Astrocyte (in vitro differentiated cells and primary cell): Measurements from ENCODE around the gene POLG. TPM values are rescaled to one million over a fixed set of nuclear protein-coding genes. Genes with fewer than 3 reads are reported as not detected.

ENCODE experiments used
- DNase-seq: peaks from one replicate; pipeline ENCODE4 v3.0.0-alpha.2; 2010; ENCODE audit warnings: low read depth
- FAIRE-seq: peaks from 2 replicates; lab custom pipeline; 2011; peaks lifted over from hg19 to GRCh38; lab: Jason Lieb, UNC
- H2AFZ ChIP-seq: 2 replicates; pipeline ENCODE4 v1.6.0; 2012; ENCODE audit warnings: low read depth, low read length, inconsistent platforms
- H3K27ac ChIP-seq: 2 replicates; pipeline ENCODE4 v1.5.1; 2011; ENCODE audit warnings: low read depth, low read length, inconsistent platforms
- H3K27me3 ChIP-seq: 2 replicates; pipeline ENCODE4 v1.6.0; 2011; ENCODE audit warnings: low read length, inconsistent platforms; ENCODE audit not compliant: insufficient read depth
- H3K36me3 ChIP-seq: 2 replicates; pipeline ENCODE4 v1.5.1; 2011; ENCODE audit warnings: low read length, inconsistent platforms; ENCODE audit not compliant: insufficient read depth
- H3K4me1 ChIP-seq: 2 replicates; pipeline ENCODE4 v1.5.1; 2011; ENCODE audit warnings: low read length, inconsistent platforms; ENCODE audit not compliant: insufficient read depth
- H3K4me2 ChIP-seq: 2 replicates; pipeline ENCODE4 v1.6.0; 2012; ENCODE audit warnings: low read length, inconsistent platforms
- H3K4me3 ChIP-seq: 2 replicates; pipeline ENCODE4 v1.5.1; 2011; ENCODE audit warnings: low read depth, mild to moderate bottlenecking, low read length, inconsistent platforms; ENCODE audit not compliant: insufficient read depth
- H3K79me2 ChIP-seq: 2 replicates; pipeline ENCODE4 v1.6.0; 2012; ENCODE audit warnings: mild to moderate bottlenecking, low read length, inconsistent platforms; ENCODE audit not compliant: insufficient read depth
- H3K9ac ChIP-seq: 2 replicates; pipeline ENCODE4 v1.6.0; 2012; ENCODE audit warnings: mild to moderate bottlenecking, low read length, inconsistent platforms
- H3K9me3 ChIP-seq: 2 replicates; pipeline ENCODE4 v1.5.1; 2012; ENCODE audit warnings: low read depth, mild to moderate bottlenecking, low read length, inconsistent platforms; ENCODE audit not compliant: insufficient read depth
- H4K20me1 ChIP-seq: 2 replicates; pipeline ENCODE4 v1.6.0; 2012; ENCODE audit warnings: low read length, inconsistent platforms; ENCODE audit not compliant: insufficient read depth
- H3K27ac Mint-ChIP-seq: one replicate; pipeline ENCODE4 v1.8.0; 2021; ENCODE audit warnings: mild to moderate bottlenecking, mixed read lengths; ENCODE audit not compliant: unreplicated experiment
- H3K27me3 Mint-ChIP-seq: one replicate; pipeline ENCODE4 v1.8.0; 2021; ENCODE audit warnings: low read depth, mixed read lengths; ENCODE audit not compliant: unreplicated experiment
- H3K36me3 Mint-ChIP-seq: one replicate; pipeline ENCODE4 v1.8.0; 2021; ENCODE audit warnings: low read depth, mixed read lengths; ENCODE audit not compliant: unreplicated experiment
- H3K4me1 Mint-ChIP-seq: one replicate; pipeline ENCODE4 v1.8.0; 2021; ENCODE audit warnings: low read depth, mixed read lengths; ENCODE audit not compliant: unreplicated experiment
- H3K4me3 Mint-ChIP-seq: one replicate; pipeline ENCODE4 v1.8.0; 2021; ENCODE audit warnings: mild to moderate bottlenecking, moderate library complexity, mixed read lengths; ENCODE audit not compliant: unreplicated experiment
- H3K9me3 Mint-ChIP-seq: one replicate; pipeline ENCODE4 v1.8.0; 2021; ENCODE audit warnings: mild to moderate bottlenecking, mixed read lengths; ENCODE audit not compliant: unreplicated experiment
- CTCF ChIP-seq: IDR thresholded peaks from 2 replicates; pipeline ENCODE4 v1.5.1; 2011; ENCODE audit warnings: low read depth, mild to moderate bottlenecking, inconsistent platforms, low read length, moderate library complexity; ENCODE audit not compliant: insufficient read depth
- EZH2 ChIP-seq: IDR thresholded peaks from 2 replicates; pipeline ENCODE4 v1.6.1; 2012; ENCODE audit warnings: mild to moderate bottlenecking, low read length, inconsistent platforms; ENCODE audit not compliant: insufficient read depth
- total RNA-seq: library from RNA; stranded (reverse); gene quantifications from 2 replicates; pipeline ENCODE4 v1.2.1, GENCODE V29; 2021

The POLG gene
- total RNA-seq, 1 donor from 2014 or later = 54.4 TPM

- H3K27me3 Mint-ChIP-seq = peaks cover 84% of the 10 kb centered on the region
- H3K4me3 Mint-ChIP-seq = no peak overlapping the region
- FAIRE-seq (no peak), DNase-seq (peak; percentile 39)
- Histone ChIP-seq H3K4me2 (peak overlapping the region; percentile 62), H2AFZ (no peak overlapping the region), H3K9ac (no peak overlapping the region), H4K20me1 (peaks cover 9% of the 10 kb centered on the region), H3K9me3 (no peaks in the 10 kb centered on the region), H3K79me2 (no peaks in the 10 kb centered on the region), H3K36me3 (no peaks in the 10 kb centered on the region), H3K27me3 (peaks cover 85% of the 10 kb centered on the region), H3K27ac (no peak overlapping the region), H3K4me1 (no peaks in the 10 kb centered on the region), H3K4me3 (no peak overlapping the region)
- H3K9me3 Mint-ChIP-seq = peaks cover 2% of the 10 kb centered on the region
- TF ChIP-seq CTCF (no peak), EZH2 (peak; percentile 79)
- H3K27ac Mint-ChIP-seq = no peak overlapping the region
- H3K4me1 Mint-ChIP-seq = no peaks in the 10 kb centered on the region
- no peaks in the 10 kb centered on the region for H3K36me3 Mint-ChIP-seq
Measured at GRCh38 chr15:89361451-89362202, 27.0 kb upstream of the POLG start.

- TF ChIP-seq EZH2 (peak; percentile 42), CTCF (no peak)
- Mint-ChIP-seq H3K27me3 (peaks cover 84% of the 10 kb centered on the region), H3K9me3 (no peaks in the 10 kb centered on the region), H3K27ac (peak overlapping the region; percentile 34), H3K4me1 (no peaks in the 10 kb centered on the region), H3K36me3 (no peaks in the 10 kb centered on the region), H3K4me3 (no peak overlapping the region)
- Histone ChIP-seq H4K20me1 (peaks cover 9% of the 10 kb centered on the region), H2AFZ (no peak overlapping the region), H3K9ac (no peak overlapping the region), H3K9me3 (no peaks in the 10 kb centered on the region), H3K4me1 (no peaks in the 10 kb centered on the region), H3K79me2 (no peaks in the 10 kb centered on the region), H3K27me3 (peaks cover 86% of the 10 kb centered on the region), H3K4me3 (no peak overlapping the region), H3K4me2 (no peak overlapping the region), H3K27ac (no peak overlapping the region), H3K36me3 (no peaks in the 10 kb centered on the region)
- no peak for FAIRE-seq
- no peak for DNase-seq
Measured at GRCh38 chr15:89360294-89360971, 25.8 kb upstream of the POLG start.
